ENCODE data around the gene MINPP1.

Gene MINPP1

GRCh38 chr10:87546210-87546609 is 41.5 kb downstream of the MINPP1 start:
- no peak for TF ChIP-seq CTCF (IDR thresholded peaks at IDR 0.05; ENCODE audit: insufficient read depth, low read depth, low read length, missing control alignments)
- H3K4me3 ChIP-seq (ENCODE audit: low read depth, low read length) = no peak overlapping the region
- peak; percentile 8 for DNase-seq (ENCODE audit: low read depth)

- no peak for TF ChIP-seq CTCF (IDR thresholded peaks at IDR 0.05; ENCODE audit: insufficient read depth, low read depth, low read length, missing control alignments)
- no peak overlapping the region for H3K4me3 ChIP-seq (ENCODE audit: low read depth, low read length)
- DNase-seq (ENCODE audit: low read depth) = no peak
These were observed 42.3 kb downstream of the MINPP1 start for GRCh38 chr10:87546971-87547413.

GRCh38 chr10:87547734-87548311 is 43.1 kb downstream of the MINPP1 start:
- no peak for DNase-seq (ENCODE audit: low read depth)
- TF ChIP-seq CTCF (IDR thresholded peaks at IDR 0.05; ENCODE audit: insufficient read depth, low read depth, low read length, missing control alignments) = no peak
- no peak overlapping the region for H3K4me3 ChIP-seq (ENCODE audit: low read depth, low read length)

GRCh38 chr10:87550741-87551140 is 46.0 kb downstream of the MINPP1 start:
- DNase-seq (ENCODE audit: low read depth) = no peak
- no peak for TF ChIP-seq CTCF (IDR thresholded peaks at IDR 0.05; ENCODE audit: insufficient read depth, low read depth, low read length, missing control alignments)
- no peak overlapping the region for H3K4me3 ChIP-seq (ENCODE audit: low read depth, low read length)

- DNase-seq (ENCODE audit: low read depth) = no peak
- no peak for TF ChIP-seq CTCF (IDR thresholded peaks at IDR 0.05; ENCODE audit: insufficient read depth, low read depth, low read length, missing control alignments)
- no peak overlapping the region for H3K4me3 ChIP-seq (ENCODE audit: low read depth, low read length)
These were observed 46.6 kb downstream of the MINPP1 start for GRCh38 chr10:87551326-87551725.

- no peak for DNase-seq (ENCODE audit: low read depth)
- TF ChIP-seq CTCF (IDR thresholded peaks at IDR 0.05; ENCODE audit: insufficient read depth, low read depth, low read length, missing control alignments) = no peak
- no peak overlapping the region for H3K4me3 ChIP-seq (ENCODE audit: low read depth, low read length)
These were observed 47.7 kb downstream of the MINPP1 start for GRCh38 chr10:87552248-87552929.

GRCh38 chr10:87557409-87557808 is 52.7 kb downstream of the MINPP1 start:
- TF ChIP-seq CTCF (IDR thresholded peaks at IDR 0.05; ENCODE audit: insufficient read depth, low read depth, low read length, missing control alignments) = no peak
- no peak for DNase-seq (ENCODE audit: low read depth)
- H3K4me3 ChIP-seq (ENCODE audit: low read depth, low read length) = no peak overlapping the region

Data from GM12865 (cell line).